DND-41 (cell line): ENCODE measurements around the gene NRG3.

Experiments used
- EZH2 ChIP-seq: IDR thresholded peaks from 3 replicates; pipeline ENCODE4 v1.6.1; 2012; ENCODE audit warnings: borderline replicate concordance, low read depth, mild to moderate bottlenecking, moderate library complexity, low read length, inconsistent platforms; ENCODE audit not compliant: severe bottlenecking
- TF ChIP-seq, protein P1 (sequence below): IDR thresholded peaks from 2 replicates; pipeline ENCODE4 v1.5.1; 2012; ENCODE audit warnings: borderline replicate concordance, low read length, moderate library complexity, mild to moderate bottlenecking; ENCODE audit not compliant: poor library complexity, severe bottlenecking; ENCODE audit errors: extremely low read depth

DNA sequence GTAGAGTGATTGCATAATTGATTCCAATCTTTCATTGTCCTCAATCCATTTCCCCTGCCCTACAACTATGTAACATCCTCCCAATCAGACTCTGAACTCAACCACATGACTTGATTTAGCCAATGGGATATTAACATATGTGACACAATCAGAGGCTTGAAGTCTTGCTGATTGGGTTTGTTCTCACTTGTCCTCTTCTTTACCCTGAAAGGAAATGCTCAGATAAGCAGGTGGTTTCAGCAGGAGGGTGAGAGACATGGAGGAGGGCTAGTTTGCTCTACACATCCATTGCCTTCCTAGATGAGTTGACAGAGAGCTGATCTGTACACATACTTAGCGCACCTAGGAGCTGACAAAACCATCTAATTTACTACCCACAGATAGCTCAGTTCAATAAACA, 669.4 kb downstream of the NRG3 start:
- TF ChIP-seq, protein P1, sequence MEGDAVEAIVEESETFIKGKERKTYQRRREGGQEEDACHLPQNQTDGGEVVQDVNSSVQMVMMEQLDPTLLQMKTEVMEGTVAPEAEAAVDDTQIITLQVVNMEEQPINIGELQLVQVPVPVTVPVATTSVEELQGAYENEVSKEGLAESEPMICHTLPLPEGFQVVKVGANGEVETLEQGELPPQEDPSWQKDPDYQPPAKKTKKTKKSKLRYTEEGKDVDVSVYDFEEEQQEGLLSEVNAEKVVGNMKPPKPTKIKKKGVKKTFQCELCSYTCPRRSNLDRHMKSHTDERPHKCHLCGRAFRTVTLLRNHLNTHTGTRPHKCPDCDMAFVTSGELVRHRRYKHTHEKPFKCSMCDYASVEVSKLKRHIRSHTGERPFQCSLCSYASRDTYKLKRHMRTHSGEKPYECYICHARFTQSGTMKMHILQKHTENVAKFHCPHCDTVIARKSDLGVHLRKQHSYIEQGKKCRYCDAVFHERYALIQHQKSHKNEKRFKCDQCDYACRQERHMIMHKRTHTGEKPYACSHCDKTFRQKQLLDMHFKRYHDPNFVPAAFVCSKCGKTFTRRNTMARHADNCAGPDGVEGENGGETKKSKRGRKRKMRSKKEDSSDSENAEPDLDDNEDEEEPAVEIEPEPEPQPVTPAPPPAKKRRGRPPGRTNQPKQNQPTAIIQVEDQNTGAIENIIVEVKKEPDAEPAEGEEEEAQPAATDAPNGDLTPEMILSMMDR: no peak
- TF ChIP-seq EZH2: no peak
